MM.1S (cell line): ENCODE results near the gene ELMO3.
A peak's percentile ranks its signal among the peaks of the same experiment; 100 is the strongest.

Experiments used
- DNase-seq: peaks from one replicate; pipeline ENCODE4 v3.0.0-alpha.2; 2015
- H2AFZ ChIP-seq: fragments of 300-600 bp; sonication (generic); 2 replicates; pipeline ENCODE4 v1.6.0; 2016; ENCODE audit warnings: antibody characterized with exemption, low read length
- H3F3A ChIP-seq: fragments of 300-600 bp; sonication (generic); 2 replicates; pipeline ENCODE4 v1.6.1; 2016; ENCODE audit warnings: mild to moderate bottlenecking, antibody characterized with exemption, low read length, moderate library complexity, mixed read lengths; ENCODE audit not compliant: insufficient read depth
- H3K27ac ChIP-seq: fragments of 300-600 bp; sonication (generic); 2 replicates; pipeline ENCODE4 v1.5.1; 2016; ENCODE audit warnings: mild to moderate bottlenecking, low read length
- H3K27me3 ChIP-seq: fragments of 300-600 bp; sonication (generic); replicated peaks from 2 replicates; pipeline ENCODE4 v1.6.0; 2016; ENCODE audit warnings: low read length; ENCODE audit not compliant: insufficient read depth
- H3K36me3 ChIP-seq: fragments of 300-600 bp; sonication (generic); replicated peaks from 2 replicates; pipeline ENCODE4 v1.6.1; 2016; ENCODE audit warnings: mild to moderate bottlenecking, low read length, mixed read lengths; ENCODE audit not compliant: insufficient read depth
- H3K4me1 ChIP-seq: fragments of 300-600 bp; sonication (generic); 2 replicates; pipeline ENCODE4 v1.6.1; 2016; ENCODE audit warnings: low read length, mixed read lengths
- H3K4me2 ChIP-seq: fragments of 300-600 bp; sonication (generic); 2 replicates; pipeline ENCODE4 v1.6.0; 2016; ENCODE audit warnings: low read depth, low read length
- H3K4me3 ChIP-seq: fragments of 300-600 bp; sonication (generic); 2 replicates; pipeline ENCODE4 v1.5.1; 2016; ENCODE audit warnings: low read length, mixed read lengths
- H3K79me2 ChIP-seq: fragments of 300-600 bp; sonication (generic); 2 replicates; pipeline ENCODE4 v1.6.1; 2016; ENCODE audit warnings: mixed run types, low read length, mixed read lengths
- H3K9ac ChIP-seq: fragments of 300-600 bp; sonication (generic); 2 replicates; pipeline ENCODE4 v1.6.1; 2016; ENCODE audit warnings: low read length, mixed read lengths
- H3K9me2 ChIP-seq: fragments of 300-600 bp; sonication (generic); replicated peaks from 2 replicates; pipeline ENCODE4 v1.6.1; 2016; ENCODE audit warnings: mild to moderate bottlenecking, low read length, mixed read lengths; ENCODE audit not compliant: insufficient read depth
- H3K9me3 ChIP-seq: fragments of 300-600 bp; sonication (generic); replicated peaks from 2 replicates; pipeline ENCODE4 v1.6.1; 2016; ENCODE audit warnings: mild to moderate bottlenecking, low read length, mixed read lengths; ENCODE audit not compliant: insufficient read depth
- H4K20me1 ChIP-seq: fragments of 300-600 bp; sonication (generic); 2 replicates; pipeline ENCODE4 v1.6.1; 2016; ENCODE audit warnings: mild to moderate bottlenecking, low read length, moderate library complexity, mixed read lengths; ENCODE audit not compliant: insufficient read depth
- CTCF ChIP-seq: fragments of 300-600 bp; sonication (generic); IDR thresholded peaks from 2 replicates; pipeline ENCODE4 v1.5.1; 2016; ENCODE audit warnings: antibody characterized with exemption, low read length, mixed read lengths
- EZH2 ChIP-seq: fragments of 300-600 bp; sonication (generic); optimal IDR thresholded peaks from 2 replicates; pipeline ENCODE3; 2017; ENCODE audit warnings: low read depth, mild to moderate bottlenecking, antibody characterized with exemption, low read length, mixed read lengths
- EZH2phosphoT487 ChIP-seq: fragments of 300-600 bp; sonication (generic); IDR thresholded peaks from 2 replicates; pipeline ENCODE4 v1.6.1; 2018; ENCODE audit warnings: antibody characterized with exemption, low read length

The ELMO3 gene

GRCh38 chr16:67190041-67190440 lies 8.9 kb upstream of the ELMO3 start, which contains the start of gene EXOC3L1:
Gene EXOC3L1, minus strand, starts transcription at chr16:67190136. Its CDS starts 460 bp downstream, at chr16:67189676.
- Histone ChIP-seq H3K9me3 (no peaks in the 10 kb centered on the region), H3K4me3 (no peak within 1 kb of the TSS), H3K36me3 (peaks cover 5% of the 10 kb centered on the region; the same call in 1 of the 2 replicates), H3K27ac (no peak within 1 kb of the TSS), H3K4me1 (peaks cover 11% of the 10 kb centered on the region), H3K4me2 (no peak within 1 kb of the TSS), H3K27me3 (peaks cover 13% of the 10 kb centered on the region), H2AFZ (no peak within 1 kb of the TSS), H4K20me1 (no peaks in the 10 kb centered on the region), H3K79me2 (peaks cover 30% of the 10 kb centered on the region), H3K9me2 (no peaks in the 10 kb centered on the region), H3F3A (no peaks in the 10 kb centered on the region), H3K9ac (no peak within 1 kb of the TSS)
- no peak for DNase-seq
- TF ChIP-seq CTCF (no peak), EZH2 (no peak), EZH2phosphoT487 (no peak)

- Histone ChIP-seq H3K27me3 (peaks cover 13% of the 10 kb centered on the region), H3F3A (no peaks in the 10 kb centered on the region), H3K36me3 (peaks cover 5% of the 10 kb centered on the region; the same call in 1 of the 2 replicates), H3K9ac (no peak overlapping the region), H3K9me3 (no peaks in the 10 kb centered on the region), H3K4me1 (peaks cover 9% of the 10 kb centered on the region; the same call in 1 of the 2 replicates), H3K27ac (no peak overlapping the region), H3K4me3 (no peak overlapping the region), H3K4me2 (no peak overlapping the region), H4K20me1 (no peaks in the 10 kb centered on the region), H2AFZ (peak overlapping the region; percentile 54; the same call in 1 of the 2 replicates), H3K79me2 (peaks cover 36% of the 10 kb centered on the region), H3K9me2 (no peaks in the 10 kb centered on the region)
- no peak for TF ChIP-seq CTCF
- no peak for TF ChIP-seq EZH2
- no peak for TF ChIP-seq EZH2phosphoT487
- DNase-seq, result no peak
Observed at GRCh38 chr16:67190448-67191399, 8.2 kb upstream of the ELMO3 start.

- no peak overlapping the region for H3K27ac ChIP-seq
- peaks cover 9% of the 10 kb centered on the region; the same call in 1 of the 2 replicates for H3K4me1 ChIP-seq
Observed at GRCh38 chr16:67191411-67191994, 7.4 kb upstream of the ELMO3 start.

More at GRCh38 chr16:67191411-67191994, 7.4 kb upstream of the ELMO3 start:
- Histone ChIP-seq H3K79me2 (peaks cover 42% of the 10 kb centered on the region), H4K20me1 (no peaks in the 10 kb centered on the region), H3F3A (no peaks in the 10 kb centered on the region), H3K4me3 (peak overlapping the region; percentile 40; the same call in 1 of the 2 replicates), H3K27me3 (peaks cover 5% of the 10 kb centered on the region; the same call in 1 of the 2 replicates), H3K4me2 (peak overlapping the region; percentile 45), H3K36me3 (peaks cover 10% of the 10 kb centered on the region; the same call in 1 of the 2 replicates), H2AFZ (peak overlapping the region; percentile 54), H3K9ac (no peak overlapping the region; the same call in 1 of the 2 replicates), H3K9me2 (no peaks in the 10 kb centered on the region), H3K9me3 (no peaks in the 10 kb centered on the region)
- no peak for TF ChIP-seq EZH2
- TF ChIP-seq EZH2phosphoT487, result no peak
- no peak for TF ChIP-seq CTCF
- DNase-seq, result no peak
